C1 segment of cervical spinal cord (tissue), 14 donors: Measurements from ENCODE around the gene FIGNL1.

Experiments used
- DNase-seq, 14 donors: peaks; one replicate each; lab custom pipeline; 2025; lab: John Stamatoyannopoulos, UW

Gene FIGNL1

DNA sequence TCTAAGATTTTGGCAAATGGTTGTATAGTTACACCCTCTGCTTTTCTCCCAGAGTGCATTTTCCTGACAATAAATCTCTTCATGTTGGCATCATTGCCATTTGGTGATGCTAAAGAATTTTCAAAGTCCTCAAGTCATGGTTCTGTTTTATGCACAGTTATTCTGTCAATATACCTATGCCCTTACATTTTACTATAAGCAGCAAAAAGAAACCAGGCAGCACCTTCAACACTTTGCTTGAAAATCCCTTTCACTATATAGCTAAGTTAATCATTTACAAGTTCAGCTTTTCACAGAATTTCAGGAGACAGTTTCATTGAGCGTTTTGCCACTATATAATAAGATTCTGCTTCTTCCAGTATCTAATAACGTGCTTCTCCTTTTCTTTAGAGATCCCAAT, 22.6 kb downstream of the FIGNL1 start:
- DNase-seq: no peak

GRCh38 chr7:50426280-50427045, 23.7 kb downstream of the FIGNL1 start:
- DNase-seq: no peak

DNA sequence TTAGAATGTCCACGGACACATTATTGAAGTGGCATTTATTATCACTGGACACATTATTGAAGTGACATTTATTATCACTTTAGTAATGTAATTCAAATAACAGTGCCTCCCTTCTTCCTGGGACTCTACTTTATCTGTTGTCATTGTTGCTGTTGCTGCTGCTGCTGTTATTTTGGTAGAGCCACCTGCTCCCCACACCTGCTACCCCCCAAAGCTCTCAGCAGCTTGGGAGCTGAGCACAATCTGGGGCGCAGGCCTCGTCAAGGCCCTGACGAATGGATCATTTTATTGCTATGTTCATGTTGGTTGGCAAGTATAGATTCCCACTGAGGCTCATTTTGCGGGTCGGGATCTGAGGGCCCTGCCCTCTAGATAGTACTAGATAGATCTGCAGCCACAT, 24.8 kb downstream of the FIGNL1 start:
- DNase-seq: no peak

DNA sequence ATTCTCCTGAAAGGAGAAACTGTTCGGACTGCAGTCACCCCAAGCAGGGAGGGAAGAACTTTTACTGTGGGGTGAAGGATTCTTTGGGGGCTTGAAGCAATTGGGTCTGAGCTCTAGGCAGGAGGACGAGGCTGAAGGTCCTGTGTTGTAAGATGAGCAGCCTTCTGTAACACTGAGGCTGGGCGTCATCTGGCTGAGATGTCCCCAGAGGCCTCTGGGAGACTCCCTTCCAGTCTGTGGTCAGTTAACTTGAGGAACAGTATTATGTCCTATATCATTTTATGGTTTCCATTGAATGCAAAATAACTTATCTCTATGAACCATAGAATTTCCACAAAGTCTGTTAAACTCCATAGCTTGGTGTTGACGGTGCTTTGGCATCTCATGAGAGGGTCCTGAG, 26.3 kb downstream of the FIGNL1 start:
- no peak for DNase-seq

GRCh38 chr7:50422858-50423257, 27.3 kb downstream of the FIGNL1 start:
- DNase-seq: no peak

DNA sequence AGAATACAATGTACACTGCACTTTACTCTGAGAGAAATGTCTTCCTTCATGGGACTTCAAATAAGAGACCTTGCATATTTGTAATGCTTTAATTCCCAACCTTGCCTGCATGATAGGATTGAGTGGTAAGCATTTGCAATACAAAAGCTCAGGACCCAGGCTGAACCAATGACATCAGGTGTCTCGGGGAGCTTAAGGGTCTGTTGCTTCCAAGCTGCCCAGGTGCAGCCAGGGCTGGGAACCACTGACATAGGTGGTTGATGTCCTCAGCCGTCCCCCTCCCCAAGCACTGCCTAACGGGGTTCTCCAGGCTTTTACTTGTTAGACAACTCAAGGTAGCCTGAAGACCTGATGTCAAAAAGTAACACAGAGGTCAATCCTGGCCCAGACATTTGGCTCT, 29.1 kb downstream of the FIGNL1 start:
- DNase-seq: no peak

DNA sequence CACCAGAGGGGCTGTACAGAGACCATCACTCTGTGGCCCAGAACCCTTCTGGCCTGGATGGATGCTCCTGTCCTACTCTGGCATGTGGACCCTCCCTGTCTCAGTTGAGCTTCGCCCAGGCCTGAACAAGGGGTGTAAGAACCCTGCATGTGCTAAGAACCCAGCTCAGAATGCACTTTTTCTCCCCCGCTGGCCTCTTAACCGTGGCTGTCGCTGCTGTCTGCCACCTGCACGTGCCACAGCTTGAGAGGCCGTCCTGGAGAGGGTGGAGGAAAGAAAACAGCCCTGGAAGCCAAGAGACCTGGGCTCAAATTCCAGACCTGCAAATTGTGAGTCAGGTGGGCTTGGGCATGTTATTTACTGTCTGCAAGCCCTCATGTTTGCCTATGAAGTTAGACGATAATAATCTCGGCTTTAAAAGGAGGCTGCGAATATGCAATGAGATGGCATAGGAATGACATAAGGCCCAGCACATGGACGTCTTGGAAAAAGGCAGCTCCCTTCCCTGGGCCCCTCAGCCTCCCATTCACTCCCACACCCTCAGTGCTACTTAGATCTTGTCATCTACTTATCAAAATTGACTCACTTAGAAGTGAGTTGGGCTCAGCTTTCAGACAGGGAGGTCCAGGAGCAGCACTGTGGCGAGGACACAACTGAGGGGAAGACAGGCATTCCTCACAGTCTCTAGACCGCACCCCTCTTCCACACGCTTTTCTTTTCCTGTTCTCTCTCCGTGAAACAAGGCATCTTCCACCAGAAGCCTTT, 31.4 kb downstream of the FIGNL1 start:
- no peak for DNase-seq

DNA sequence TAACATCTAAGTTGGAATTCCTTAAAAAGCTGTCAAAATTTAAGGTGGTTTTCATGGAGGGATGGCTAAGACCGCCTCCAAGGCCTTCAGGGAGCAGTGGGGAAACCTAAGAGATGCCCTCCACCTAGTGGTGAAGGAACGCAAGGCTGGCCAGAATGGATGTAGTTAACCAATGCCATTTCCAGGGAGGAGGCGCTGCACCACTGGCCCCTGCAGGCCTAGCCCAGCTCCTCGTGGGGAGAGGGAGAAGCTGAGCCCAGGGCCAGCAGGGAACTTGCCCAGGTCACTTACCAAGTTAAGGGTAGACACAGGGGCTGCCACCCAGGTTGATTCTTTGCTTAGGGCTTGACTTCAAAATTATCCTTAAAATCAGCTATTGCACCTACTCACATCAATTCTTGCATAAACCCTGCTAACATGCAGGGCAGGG, 32.0 kb downstream of the FIGNL1 start:
- DNase-seq: peak in 8 of 14 donors; percentile 12 to 45 (median 23)

GRCh38 chr7:50416527-50417182, 33.5 kb downstream of the FIGNL1 start:
- DNase-seq: peak in 3 of 14 donors; percentile 9 to 18 (median 15)

- DNase-seq: no peak
Observed at GRCh38 chr7:50415844-50416364, 34.2 kb downstream of the FIGNL1 start.

GRCh38 chr7:50413561-50413960, 36.6 kb downstream of the FIGNL1 start:
- DNase-seq: no peak

GRCh38 chr7:50412973-50413372, 37.2 kb downstream of the FIGNL1 start:
- no peak for DNase-seq

GRCh38 chr7:50411332-50411731, 38.8 kb downstream of the FIGNL1 start:
- DNase-seq: no peak

- peak in 1 of 14 donors; percentile 11 for DNase-seq
Observed at GRCh38 chr7:50409856-50410745, 40.0 kb downstream of the FIGNL1 start.

- no peak for DNase-seq
Observed at GRCh38 chr7:50406935-50407334, 43.2 kb downstream of the FIGNL1 start.

DNA sequence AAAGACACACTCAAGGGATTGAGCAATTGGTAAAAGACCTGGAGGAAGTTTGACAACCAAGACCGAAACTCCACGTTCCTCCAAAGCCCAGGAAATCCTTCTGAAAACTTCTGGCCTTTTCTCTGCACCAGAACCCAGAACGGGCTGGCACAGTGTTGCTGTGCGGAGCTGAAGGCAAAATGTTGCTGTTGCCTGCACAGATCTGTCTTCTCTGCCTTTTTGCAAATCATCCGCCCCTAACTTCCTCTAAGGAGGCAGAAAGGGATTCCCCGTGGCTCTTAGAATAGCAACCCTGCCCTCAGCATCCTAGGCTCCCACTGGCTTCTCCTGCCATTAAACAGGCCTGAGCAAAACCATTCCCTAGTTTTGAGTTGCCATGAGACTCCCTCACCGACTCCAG, 44.9 kb downstream of the FIGNL1 start:
- no peak for DNase-seq

GRCh38 chr7:50404392-50404791, 45.8 kb downstream of the FIGNL1 start:
- DNase-seq: no peak

- no peak for DNase-seq
Observed at GRCh38 chr7:50400114-50400513, 50.0 kb downstream of the FIGNL1 start.

GRCh38 chr7:50399635-50400034, 50.5 kb downstream of the FIGNL1 start:
- DNase-seq: no peak

GRCh38 chr7:50399206-50399605, 50.9 kb downstream of the FIGNL1 start:
- no peak for DNase-seq

DNA sequence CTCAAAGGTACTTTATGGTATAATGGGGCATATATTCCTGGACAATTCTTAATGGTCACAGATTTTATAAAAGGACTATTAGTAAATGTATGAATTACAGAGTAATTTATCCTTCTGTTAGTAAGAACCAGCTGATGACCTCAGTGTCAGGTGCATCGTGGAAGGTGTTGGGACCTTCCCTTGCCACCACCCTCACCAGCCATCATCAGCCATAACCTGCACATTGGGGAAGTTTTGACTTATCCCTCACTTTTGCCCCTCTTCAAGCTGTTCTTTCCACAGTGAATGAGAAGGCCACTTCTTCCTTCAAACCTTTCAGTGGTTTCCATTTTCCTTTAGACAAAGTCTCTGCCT, 52.2 kb downstream of the FIGNL1 start:
- no peak for DNase-seq
